Measurements from ENCODE around the gene S1PR4.
A peak's percentile ranks its signal among the peaks of the same experiment; 100 is the strongest.

- TF ChIP-seq EZH2phosphoT487 (IDR thresholded peaks at IDR 0.05; ENCODE audit: low read length) = no peak
- TF ChIP-seq CTCF (IDR thresholded peaks at IDR 0.05; ENCODE audit: low read length) = peak; percentile 98
These were observed 15.2 kb upstream of the S1PR4 start for GRCh38 chr19:3163230-3163886.
